Heart right ventricle (tissue), 16 donors: ENCODE measurements around the gene YBX2. TPM values are rescaled to one million over a fixed set of nuclear protein-coding genes. Genes with fewer than 3 reads are reported as not detected.

ENCODE experiments used
- ATAC-seq, 8 donors: fragments of 200-7000 bp; cut with Tn5 transposase; one replicate each; pipeline ENCODE4 v1.9.1; 2020; ENCODE audit warnings: mild to moderate bottlenecking in 8 of 8, moderate library complexity in 8 of 8, moderate number of reproducible peaks in 1 of 8
- DNase-seq, 2 donors: peaks; one replicate each; pipeline ENCODE4 v3.0.0-alpha.2; 2020
- H3K27ac ChIP-seq, 10 donors: fragments of 200-600 bp; sonication (generic) in 2 of 10; one replicate each; pipeline versions ENCODE4 v1.5.0 to v1.8.0; 2020 to 2022; ENCODE audit warnings: mild to moderate bottlenecking in 3 of 10
- H3K27me3 ChIP-seq, 7 donors: fragments of 200-600 bp; one replicate each; pipeline ENCODE4 v1.8.0; 2021 to 2022; ENCODE audit warnings: mild to moderate bottlenecking in 2 of 7
- H3K36me3 ChIP-seq, 9 donors: fragments of 200-600 bp; sonication (generic) in 1 of 9; one replicate each; pipeline versions ENCODE4 v1.5.0 to v1.8.0; 2020 to 2022; ENCODE audit warnings: mild to moderate bottlenecking in 2 of 9
- H3K4me1 ChIP-seq, 9 donors: fragments of 200-600 bp; sonication (generic) in 1 of 9; one replicate each; pipeline versions ENCODE4 v1.5.0 to v1.8.0; 2020 to 2022; ENCODE audit warnings: mild to moderate bottlenecking in 4 of 9
- H3K4me3 ChIP-seq, 10 donors: fragments of 200-600 bp; sonication (generic) in 2 of 10; one replicate each; pipeline versions ENCODE4 v1.5.0 to v1.8.0; 2020 to 2022; ENCODE audit warnings: mild to moderate bottlenecking in 7 of 10, moderate library complexity in 2 of 10
- H3K9me3 ChIP-seq, 11 donors: fragments of 200-600 bp in 10 of 11; sonication (generic) in 2 of 11; one replicate each; pipeline versions ENCODE4 v1.5.0 to v1.8.0; 2013 to 2022; ENCODE audit warnings: mild to moderate bottlenecking in 2 of 11, control low read depth in 1 of 11, moderate library complexity in 1 of 11
- CTCF ChIP-seq, 9 donors: fragments of 200-600 bp; sonication (generic) in 2 of 9; IDR thresholded peaks; one replicate each; pipeline versions ENCODE4 v1.5.0 to v1.8.0; 2021 to 2022; ENCODE audit warnings: antibody characterized with exemption in 9 of 9, mild to moderate bottlenecking in 5 of 9, moderate library complexity in 1 of 9
- WGBS, 2 donors: extraction: QIAGEN DNeasy Blood & Tissue Kit; methylation state at CpG; one replicate each; pipeline ENCODE4 v1.1.7; 2013; ENCODE audit warnings: inconsistent platforms in 1 of 2; 5-methylcytosine and 5-hydroxymethylcytosine counted together
- intact Hi-C, 10 donors: fragments of 100-400 bp; cut with DNase I; formaldehyde crosslinking; loops; one replicate each; pipeline versions ENCODE4 v1.11.1 to v1.14.2; 2022
- polyA plus RNA-seq, 2 donors: library from polyadenylated mRNA; stranded (reverse); fragments of 200-250 nt; gene quantifications; one replicate each; pipeline ENCODE4 v1.2.3, GENCODE V29; 2013
- total RNA-seq, 10 donors: library from RNA; stranded (reverse); fragmentation: NEBNext Ultra II Directional in 3 of 10; extraction: Animal tissue kit (Norgen Biotek cat#: 25700) in 3 of 10; gene quantifications; one replicate each; pipeline versions ENCODE4 v1.2.1 to v1.2.4, GENCODE V29; 2021 to 2023
- donor health status: Arrhythmogenic right ventricular cardiomyopathy.
- donor health status: ischemic (EF 13 %, LVEDD 7.1; RV severe dilation, severe dysfunction).
- donor health status: healthy with polysubstance abuse.
- donor health status: DM: no; HTN: yes; CAD: no.
- donor health status: DM: no; HTN: no; CAD: no.
- donor health status: ischemic (EF 25% LVEDD 6.9; RV normal size, moderate dysfunction).
- donor health status: ischemic (EF 25% LVEDD 5.7; RV mildly dilated, moderate dysfunction).
- donor health status: healthy.
- donor health status: DM: yes; HTN: yes; CAD: no.
- donor health status: Ischemic cardiomyopathy.
- donor health status: ischemic (EF 35%, LVEDD 5.7; RV mildly dilated, moderate dysfunction).
- donor health status: nonischemic (EF 11% LVEDD 7.7; RV severe dilation, severe dysfunction).
- donor health status: DM: yes; HTN: yes; CAD: no.
- donor health status: PGD.
- donor health status: ischemic (EF 29% LVEDD 5.4; RV normal size, mild dysfunction).
- donor health status: nonischemic (EF 23%, LVEDD 6.1; RV moderate dilation, normal function).

Gene YBX2
- total and polyA plus RNA-seq, 12 donors = 0.42 to 2.6 (median 1.2) TPM

GRCh38 chr17:7296189-7296861 is 1.9 kb upstream of the YBX2 start:
- H3K4me1 ChIP-seq = peaks cover 18 to 53% (median 49%) of the 10 kb centered on the region in 9 donors

DNA sequence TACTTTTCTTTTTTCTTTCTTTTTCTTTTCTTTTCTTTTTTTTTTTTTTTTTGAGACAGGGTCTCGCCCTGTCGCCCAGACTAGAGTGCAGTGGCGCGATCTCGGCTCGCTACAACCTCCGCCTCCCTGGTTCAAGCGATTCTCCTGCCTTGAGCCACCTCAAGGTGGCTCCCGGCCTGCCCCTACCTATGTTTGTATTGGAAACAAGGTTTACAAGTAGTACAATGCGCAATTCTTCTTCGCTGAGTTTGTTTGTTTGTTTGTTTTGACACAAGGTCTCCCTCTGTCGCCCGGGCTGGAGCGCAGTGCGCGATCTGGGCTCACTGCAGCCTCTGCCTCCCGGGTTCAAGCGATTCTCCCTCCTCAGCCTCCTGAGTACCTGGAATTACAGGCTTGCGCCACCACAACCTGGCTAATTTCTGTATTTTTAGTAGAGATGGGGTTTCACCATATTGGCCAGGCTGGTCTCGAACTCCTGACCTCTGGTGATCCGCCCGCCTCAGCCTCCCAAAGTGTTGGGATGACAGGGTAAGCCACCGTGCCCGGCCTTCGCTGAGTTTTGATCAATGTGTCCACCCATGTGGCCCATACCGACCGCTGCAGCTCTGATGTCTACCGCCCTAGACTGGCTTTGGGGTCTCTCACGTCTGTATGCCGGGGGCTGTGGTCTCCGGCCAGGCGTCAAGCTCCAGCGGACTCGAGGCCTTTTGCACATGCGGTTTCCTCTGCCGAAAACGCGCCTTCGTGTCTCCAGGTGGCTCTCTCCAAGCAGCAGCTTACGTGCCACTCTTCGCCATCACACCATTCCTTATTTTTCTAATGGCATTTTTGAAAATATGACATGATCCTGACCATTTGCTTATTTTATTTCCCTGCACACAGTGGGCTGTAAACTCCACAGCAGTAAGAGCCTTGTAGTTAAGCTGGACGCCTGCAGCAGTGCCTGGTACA is 1.1 kb upstream of the YBX2 start:
- DNase-seq = no peak
- Histone ChIP-seq H3K27ac (peak overlapping the region; percentile 35 to 85 (median 80)), H3K27me3 (peaks cover 0 to 63% (median 36%) of the 10 kb centered on the region in 7 donors), H3K4me1 (peaks cover 21 to 61% (median 54%) of the 10 kb centered on the region in 9 donors), H3K36me3 (no peaks in the 10 kb centered on the region), H3K4me3 (peak overlapping the region in 7 of 10 donors; percentile 7 to 45 (median 29)), H3K9me3 (no peaks in the 10 kb centered on the region)
- peak in 3 of 8 donors; percentile 1 to 5 (median 3) for ATAC-seq
- intact Hi-C loops = loop anchor here (1.0 to 10.0 kb wide), 10 partner anchors 15 to 251 kb away; partner anchors contain the start of genes SLC16A11 (in 2 of the 10), SLC2A4 (in 2 of the 10), CTDNEP1 (in 1 of the 10) and ELP5 (in 1 of the 10)
- TF ChIP-seq CTCF (IDR thresholded peaks at IDR 0.05) = no peak
- 59 to 61% methylated on average over 42 of the region's 42 CpGs for WGBS, 2 donors

More at GRCh38 chr17:7296189-7296861, 1.9 kb upstream of the YBX2 start:
- peak; percentile 91 to 99 (median 96) for TF ChIP-seq CTCF (IDR thresholded peaks at IDR 0.05)
- intact Hi-C loops = loop anchor here (1.0 to 10.0 kb wide), 10 partner anchors 16 to 252 kb away; partner anchors contain the start of genes SLC16A11 (in 2 of the 10), SLC2A4 (in 2 of the 10), CTDNEP1 (in 1 of the 10) and ELP5 (in 1 of the 10)
- WGBS, 2 donors = 2 to 3% methylated on average over 51 of the region's 51 CpGs
- H3K27me3 ChIP-seq = peaks cover 0 to 58% (median 34%) of the 10 kb centered on the region in 7 donors
- peak; percentile 81 to 88 for DNase-seq
- H3K9me3 ChIP-seq = no peaks in the 10 kb centered on the region
- ATAC-seq = peak; percentile 71 to 93 (median 78)
- peak overlapping the region; percentile 35 to 85 (median 80) for H3K27ac ChIP-seq
- peak overlapping the region in 7 of 10 donors; percentile 7 to 32 (median 14) for H3K4me3 ChIP-seq
- H3K36me3 ChIP-seq = no peaks in the 10 kb centered on the region

GRCh38 chr17:7293816-7294613 is 424 bp downstream of the YBX2 start:
- WGBS, 2 donors = 4 to 5% methylated on average over 35 to 67 of the region's 75 CpGs
- Histone ChIP-seq H3K4me1 (peaks cover 21 to 70% (median 58%) of the 10 kb centered on the region in 9 donors), H3K4me3 (peak overlapping the region in 9 of 10 donors; percentile 13 to 45 (median 24)), H3K9me3 (no peaks in the 10 kb centered on the region), H3K27me3 (peaks cover 0 to 72% (median 39%) of the 10 kb centered on the region in 7 donors), H3K36me3 (no peaks in the 10 kb centered on the region), H3K27ac (peak overlapping the region in 4 of 10 donors; percentile 25 to 55 (median 27))
- no peak for DNase-seq
- ATAC-seq = peak in 1 of 8 donors; percentile 1
- intact Hi-C loops = loop anchor here in 4 of 10 donors (10.0 kb wide), 2 partner anchors 239 to 249 kb away; partner anchors contain the start of gene SLC16A11 (in 2 of the 4)
- no peak for TF ChIP-seq CTCF (IDR thresholded peaks at IDR 0.05)
